ENCODE results near the gene DNAJB11. TPM values are rescaled to one million over a fixed set of nuclear protein-coding genes. Genes with fewer than 3 reads are reported as not detected.

Gene DNAJB11
- total RNA-seq, 2 donors from 2014 or later: 34.9 to 42.5 TPM

- WGBS: 80% methylated on average over 7 of the region's 7 CpGs
- DNase-seq (ENCODE audit: low spot score): no peak
- intact Hi-C loops (cut with DNase I): loop anchor here (10.0 kb wide), 1 partner anchor 552 kb away; no protein-coding TSS in a partner anchor
- Histone ChIP-seq H3K4me3 (no peak within 1 kb of the TSS), H3K36me3 (no peaks in the 10 kb centered on the region), H3K9me3 (no peaks in the 10 kb centered on the region), H3K27ac (no peak within 1 kb of the TSS), H3K4me1 (replicated peaks) (no peaks in the 10 kb centered on the region), H3K27me3 (replicated peaks; ENCODE audit: insufficient read depth) (no peaks in the 10 kb centered on the region)
- TF ChIP-seq CTCF (IDR thresholded peaks at IDR 0.05) (no peak), POLR2AphosphoS5 (IDR thresholded peaks at IDR 0.05) (no peak), POLR2A (IDR thresholded peaks at IDR 0.05) (no peak)
Observed at GRCh38 chr3:186612721-186613636, 42.5 kb downstream of the DNAJB11 start, which contains the start of gene AHSG. AHSG (plus strand) TSS chr3:186613060; CDS start chr3:186613142, 82 bp downstream.

DNA sequence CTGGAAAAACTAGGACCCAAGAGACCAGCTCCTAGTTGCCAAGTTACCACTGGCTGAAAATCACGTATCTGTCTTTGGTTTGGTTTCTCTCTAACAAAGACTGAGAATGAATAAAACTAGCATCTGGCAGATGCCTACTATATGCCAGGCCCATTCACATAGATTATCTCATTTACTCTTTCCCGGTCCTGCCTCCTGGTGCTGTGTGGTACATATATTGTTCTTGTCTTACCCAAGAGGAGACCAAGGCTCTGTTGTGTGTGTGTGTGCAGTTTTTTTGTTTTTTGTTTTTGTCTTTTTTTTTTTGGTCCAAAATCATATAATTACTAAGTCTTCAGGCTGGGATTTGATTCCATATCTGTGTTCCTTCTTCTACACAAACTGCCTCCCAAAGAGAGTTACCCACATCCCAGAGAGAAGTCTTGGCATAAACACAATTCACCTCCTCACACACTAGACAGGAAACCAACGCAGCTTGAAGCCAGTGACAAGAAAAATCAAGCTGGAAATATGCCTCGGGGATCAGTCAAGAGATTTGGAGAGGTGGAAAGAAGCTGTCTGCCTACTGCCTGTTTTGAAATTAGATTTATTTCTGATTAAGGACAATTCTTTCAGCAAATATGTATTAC lies 43.2 kb downstream of the DNAJB11 start:
- no peak overlapping the region for H3K27ac ChIP-seq
- TF ChIP-seq POLR2A (IDR thresholded peaks at IDR 0.05): no peak
- TF ChIP-seq CTCF (IDR thresholded peaks at IDR 0.05): no peak
- TF ChIP-seq POLR2AphosphoS5 (IDR thresholded peaks at IDR 0.05): no peak
- no peaks in the 10 kb centered on the region for H3K36me3 ChIP-seq
- no peaks in the 10 kb centered on the region for H3K9me3 ChIP-seq
- intact Hi-C loops (cut with DNase I): loop anchor here (10.0 kb wide), 1 partner anchor 551 kb away; no protein-coding TSS in a partner anchor
- H3K4me1 ChIP-seq (replicated peaks): no peaks in the 10 kb centered on the region
- DNase-seq (ENCODE audit: low spot score): no peak
- H3K27me3 ChIP-seq (replicated peaks; ENCODE audit: insufficient read depth): no peaks in the 10 kb centered on the region
- H3K4me3 ChIP-seq: no peak overlapping the region
- 51% methylated on average over 4 of the region's 4 CpGs for WGBS

GRCh38 chr3:186614266-186614596 lies 43.7 kb downstream of the DNAJB11 start:
- DNase-seq (ENCODE audit: low spot score): no peak
- TF ChIP-seq POLR2A (IDR thresholded peaks at IDR 0.05) (no peak), POLR2AphosphoS5 (IDR thresholded peaks at IDR 0.05) (no peak), CTCF (IDR thresholded peaks at IDR 0.05) (no peak)
- intact Hi-C loops (cut with DNase I): loop anchor here (10.0 kb wide), 1 partner anchor 551 kb away; no protein-coding TSS in a partner anchor
- Histone ChIP-seq H3K9me3 (no peaks in the 10 kb centered on the region), H3K36me3 (no peaks in the 10 kb centered on the region), H3K27ac (no peak overlapping the region), H3K27me3 (replicated peaks; ENCODE audit: insufficient read depth) (no peaks in the 10 kb centered on the region), H3K4me3 (no peak overlapping the region), H3K4me1 (replicated peaks) (no peaks in the 10 kb centered on the region)
- WGBS: 52% methylated on average over 6 of the region's 6 CpGs

DNA sequence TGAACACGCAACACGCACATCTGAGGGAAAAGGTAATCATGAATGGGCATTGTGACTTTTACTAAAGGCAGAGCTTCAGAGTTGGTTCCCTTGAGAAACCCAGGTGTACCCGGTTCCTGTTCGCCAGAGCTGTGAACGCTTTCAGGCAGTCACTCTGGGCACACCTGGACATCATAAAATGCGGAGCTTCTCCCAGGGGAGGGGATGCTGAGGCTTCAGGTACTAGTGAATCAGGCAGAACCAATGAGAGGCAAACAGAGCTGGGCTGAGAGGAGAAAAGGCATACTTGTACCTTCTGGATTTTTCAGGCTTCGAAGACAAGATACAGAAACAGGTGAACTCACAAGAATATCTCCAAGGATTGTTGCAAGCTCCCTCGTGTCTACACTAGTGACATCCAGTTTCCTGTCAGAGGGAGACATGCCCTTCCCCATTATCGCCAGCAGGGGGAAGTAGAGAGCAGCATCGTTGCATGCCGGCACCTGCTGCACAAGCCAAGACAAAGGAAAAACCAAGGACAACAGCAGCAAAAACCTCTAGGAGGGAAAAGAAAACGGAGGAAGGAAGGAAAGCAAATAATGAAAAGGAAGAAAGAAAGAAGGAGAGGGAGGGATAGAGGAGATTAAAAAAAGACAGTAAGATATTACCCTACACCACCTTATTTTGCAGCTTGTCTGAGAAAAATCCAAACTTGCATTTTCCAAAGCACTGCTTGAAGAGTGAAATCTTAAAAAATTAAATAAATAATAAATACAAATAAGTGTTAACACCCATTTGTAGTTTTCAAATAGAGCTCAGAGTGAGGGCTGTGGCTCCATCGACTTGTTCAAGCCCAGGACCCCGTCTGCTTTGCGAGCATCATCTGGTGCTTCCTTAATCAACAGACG lies 44.3 kb downstream of the DNAJB11 start:
- H3K27me3 ChIP-seq (replicated peaks; ENCODE audit: insufficient read depth): no peaks in the 10 kb centered on the region

More for the DNA sequence above, 44.3 kb downstream of the DNAJB11 start:
- Histone ChIP-seq H3K36me3 (no peaks in the 10 kb centered on the region), H3K4me3 (no peak overlapping the region), H3K4me1 (replicated peaks) (no peaks in the 10 kb centered on the region), H3K27ac (no peak overlapping the region), H3K9me3 (no peaks in the 10 kb centered on the region)
- intact Hi-C loops (cut with DNase I): loop anchor here (5.0 to 10.0 kb wide), 3 partner anchors 207 to 633 kb away; no protein-coding TSS in a partner anchor
- DNase-seq (ENCODE audit: low spot score): peak; percentile 67
- 31% methylated on average over 16 of the region's 16 CpGs for WGBS
- peak; percentile 80 to 92 (median 90) for TF ChIP-seq CTCF (IDR thresholded peaks at IDR 0.05)
- peak; percentile 60 for TF ChIP-seq POLR2AphosphoS5 (IDR thresholded peaks at IDR 0.05)
- no peak for TF ChIP-seq POLR2A (IDR thresholded peaks at IDR 0.05)

All from prostate gland (tissue), 2 donors.